ENCODE results near the gene ZSWIM6. TPM values are rescaled to one million over a fixed set of nuclear protein-coding genes. Genes with fewer than 3 reads are reported as not detected.

The ZSWIM6 gene
- polyA plus RNA-seq, 1 of the 3 experiments (the other 2 are of a cell fraction): 7.4 TPM

DNA sequence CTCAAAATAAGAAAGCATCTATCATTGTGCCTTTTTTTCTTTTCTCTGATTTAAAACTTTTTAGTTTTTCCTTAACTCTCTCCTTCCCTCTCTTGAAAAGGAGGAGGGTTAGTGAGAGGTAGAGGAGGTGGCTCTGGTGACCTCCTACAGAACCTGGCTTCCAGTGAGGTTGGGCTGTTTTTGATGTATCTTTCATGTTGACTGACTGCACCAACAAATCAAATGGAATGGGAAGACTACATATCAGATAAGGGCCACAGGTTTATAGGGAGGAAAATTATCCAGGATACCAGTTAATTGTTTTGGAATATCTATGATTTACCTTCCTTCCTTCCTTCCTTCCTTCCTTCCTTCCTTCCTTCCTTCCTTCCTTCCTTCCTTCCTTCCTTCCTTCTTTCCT is 173.2 kb downstream of the ZSWIM6 start:
- Histone ChIP-seq H3K4me1 (ENCODE audit: control insufficient read depth in 1 of 2, insufficient read depth in 2 of 2, low read depth in 1 of 2, low read length in 1 of 2) (peaks cover 3 to 13% of the 10 kb centered on the region in 2 experiments; a peak in 3 of 4 replicates), H3K4me2 (no peak overlapping the region), H3K9me3 (no peaks in the 10 kb centered on the region), H2AFZ (ENCODE audit: low read depth) (no peak overlapping the region), H3K9me2 (no peaks in the 10 kb centered on the region), H3K9ac (no peak overlapping the region), H4K20me1 (ENCODE audit: insufficient read depth) (no peaks in the 10 kb centered on the region; the same call in 1 of the 2 replicates), H3K79me2 (ENCODE audit: insufficient read depth) (peaks cover 9% of the 10 kb centered on the region; the same call in 1 of the 2 replicates), H3K27ac (ENCODE audit: low read depth in 2 of 2, low read length in 1 of 2) (peak overlapping the region in 1 of 2 experiments; percentile 88; a peak in 1 of 4 replicates), H3K27me3 (ENCODE audit: insufficient read depth) (no peaks in the 10 kb centered on the region), H3K4me3 (ENCODE audit: low read depth in 2 of 2, low read length in 1 of 2) (no peak overlapping the region), H3F3A (replicated peaks; ENCODE audit: insufficient read depth) (no peaks in the 10 kb centered on the region), H3K36me3 (replicated peaks in 1 of 2; ENCODE audit: control insufficient read depth in 1 of 2, insufficient read depth in 2 of 2, low read length in 1 of 2) (peaks cover 6 to 7% of the 10 kb centered on the region in 2 experiments)
- ChIA-PET POLR2A (no interaction called here), CTCF (interaction anchor here (0.9 to 1.5 kb wide), 2 partner anchors 154 to 169 kb away, joined by 3 read pairs; no protein-coding TSS in a partner anchor)
- TF ChIP-seq, protein P1, sequence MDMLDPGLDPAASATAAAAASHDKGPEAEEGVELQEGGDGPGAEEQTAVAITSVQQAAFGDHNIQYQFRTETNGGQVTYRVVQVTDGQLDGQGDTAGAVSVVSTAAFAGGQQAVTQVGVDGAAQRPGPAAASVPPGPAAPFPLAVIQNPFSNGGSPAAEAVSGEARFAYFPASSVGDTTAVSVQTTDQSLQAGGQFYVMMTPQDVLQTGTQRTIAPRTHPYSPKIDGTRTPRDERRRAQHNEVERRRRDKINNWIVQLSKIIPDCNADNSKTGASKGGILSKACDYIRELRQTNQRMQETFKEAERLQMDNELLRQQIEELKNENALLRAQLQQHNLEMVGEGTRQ (IDR thresholded peaks at IDR 0.05; ENCODE audit: borderline replicate concordance, low read depth, low read length): no peak
- TF ChIP-seq GATA2 (CRISPR knock-in tag; IDR thresholded peaks at IDR 0.05): no peak
- no peak for TF ChIP-seq MEF2A (IDR thresholded peaks at IDR 0.05; ENCODE audit: borderline replicate concordance, low read depth)
- no peak for DNase-seq

DNA sequence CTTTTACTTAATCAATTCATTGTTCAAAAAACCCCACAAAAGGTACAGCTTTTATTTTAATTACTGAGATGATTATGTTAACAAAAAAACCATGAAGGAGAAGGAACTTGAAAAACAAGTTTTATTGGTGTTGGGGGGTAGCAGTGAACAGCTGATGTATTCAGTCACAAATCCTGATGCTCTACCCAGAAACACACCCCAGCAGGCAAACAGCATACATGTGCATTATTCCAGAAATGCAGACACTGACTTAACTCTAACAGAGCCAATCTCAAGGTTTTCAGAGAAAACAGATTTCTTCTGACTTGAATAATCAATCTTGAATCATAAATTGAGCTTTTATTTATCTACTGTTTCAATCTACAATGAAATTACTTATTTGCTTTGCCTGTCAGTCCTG is 175.2 kb downstream of the ZSWIM6 start:
- Histone ChIP-seq H3K27ac (ENCODE audit: low read depth in 2 of 2, low read length in 1 of 2) (no peak overlapping the region), H3K4me1 (ENCODE audit: control insufficient read depth in 1 of 2, insufficient read depth in 2 of 2, low read depth in 1 of 2, low read length in 1 of 2) (peaks cover 3 to 13% of the 10 kb centered on the region in 2 experiments; a peak in 3 of 4 replicates), H2AFZ (ENCODE audit: low read depth) (no peak overlapping the region), H3K36me3 (replicated peaks in 1 of 2; ENCODE audit: control insufficient read depth in 1 of 2, insufficient read depth in 2 of 2, low read length in 1 of 2) (peaks cover 6 to 9% of the 10 kb centered on the region in 2 experiments), H3K9me3 (no peaks in the 10 kb centered on the region), H3K79me2 (ENCODE audit: insufficient read depth) (peaks cover 7% of the 10 kb centered on the region; the same call in 1 of the 2 replicates), H3K9ac (no peak overlapping the region), H3K4me3 (ENCODE audit: low read depth in 2 of 2, low read length in 1 of 2) (no peak overlapping the region), H3K4me2 (no peak overlapping the region), H3F3A (replicated peaks; ENCODE audit: insufficient read depth) (no peaks in the 10 kb centered on the region), H3K9me2 (no peaks in the 10 kb centered on the region), H3K27me3 (ENCODE audit: insufficient read depth) (no peaks in the 10 kb centered on the region), H4K20me1 (ENCODE audit: insufficient read depth) (no peaks in the 10 kb centered on the region; the same call in 1 of the 2 replicates)
- CTCF ChIA-PET: interaction anchor here (0.9 to 1.3 kb wide), 3 partner anchors 11 to 152 kb away, joined by 3 read pairs; no protein-coding TSS in a partner anchor
- DNase-seq: no peak
- TF ChIP-seq MXI1 (IDR thresholded peaks at IDR 0.05; ENCODE audit: low read depth, low read length) (no peak), FOXJ3 (CRISPR knock-in tag; IDR thresholded peaks at IDR 0.05) (no peak), RAD21 (IDR thresholded peaks at IDR 0.05; ENCODE audit: low read length) (no peak)
- TF ChIP-seq, protein P2, sequence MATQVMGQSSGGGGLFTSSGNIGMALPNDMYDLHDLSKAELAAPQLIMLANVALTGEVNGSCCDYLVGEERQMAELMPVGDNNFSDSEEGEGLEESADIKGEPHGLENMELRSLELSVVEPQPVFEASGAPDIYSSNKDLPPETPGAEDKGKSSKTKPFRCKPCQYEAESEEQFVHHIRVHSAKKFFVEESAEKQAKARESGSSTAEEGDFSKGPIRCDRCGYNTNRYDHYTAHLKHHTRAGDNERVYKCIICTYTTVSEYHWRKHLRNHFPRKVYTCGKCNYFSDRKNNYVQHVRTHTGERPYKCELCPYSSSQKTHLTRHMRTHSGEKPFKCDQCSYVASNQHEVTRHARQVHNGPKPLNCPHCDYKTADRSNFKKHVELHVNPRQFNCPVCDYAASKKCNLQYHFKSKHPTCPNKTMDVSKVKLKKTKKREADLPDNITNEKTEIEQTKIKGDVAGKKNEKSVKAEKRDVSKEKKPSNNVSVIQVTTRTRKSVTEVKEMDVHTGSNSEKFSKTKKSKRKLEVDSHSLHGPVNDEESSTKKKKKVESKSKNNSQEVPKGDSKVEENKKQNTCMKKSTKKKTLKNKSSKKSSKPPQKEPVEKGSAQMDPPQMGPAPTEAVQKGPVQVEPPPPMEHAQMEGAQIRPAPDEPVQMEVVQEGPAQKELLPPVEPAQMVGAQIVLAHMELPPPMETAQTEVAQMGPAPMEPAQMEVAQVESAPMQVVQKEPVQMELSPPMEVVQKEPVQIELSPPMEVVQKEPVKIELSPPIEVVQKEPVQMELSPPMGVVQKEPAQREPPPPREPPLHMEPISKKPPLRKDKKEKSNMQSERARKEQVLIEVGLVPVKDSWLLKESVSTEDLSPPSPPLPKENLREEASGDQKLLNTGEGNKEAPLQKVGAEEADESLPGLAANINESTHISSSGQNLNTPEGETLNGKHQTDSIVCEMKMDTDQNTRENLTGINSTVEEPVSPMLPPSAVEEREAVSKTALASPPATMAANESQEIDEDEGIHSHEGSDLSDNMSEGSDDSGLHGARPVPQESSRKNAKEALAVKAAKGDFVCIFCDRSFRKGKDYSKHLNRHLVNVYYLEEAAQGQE (IDR thresholded peaks at IDR 0.05; ENCODE audit: low read depth, low read length): no peak
- POLR2A ChIA-PET: interaction anchor here (0.6 kb wide), 1 partner anchor 33 kb away, joined by 3 read pairs; no protein-coding TSS in a partner anchor

Measured in SK-N-SH (cell line).